GM19467 (cell line): ENCODE data around the gene SPATA31D1.

ENCODE experiments used
- ATAC-seq: cut with Tn5 transposase; IDR thresholded peaks from one replicate; pipeline ENCODE4 v1.9.1; 2021; ENCODE audit warnings: mild to moderate bottlenecking, moderate library complexity; ENCODE audit not compliant: unreplicated experiment

The SPATA31D1 gene

GRCh38 chr9:82021198-82021597, 32.6 kb downstream of the SPATA31D1 start:
- ATAC-seq, result no peak

GRCh38 chr9:82022121-82022520, 33.5 kb downstream of the SPATA31D1 start:
- ATAC-seq, result no peak

GRCh38 chr9:82024908-82025307, 36.3 kb downstream of the SPATA31D1 start:
- no peak for ATAC-seq

GRCh38 chr9:82031538-82032280, 43.1 kb downstream of the SPATA31D1 start:
- no peak for ATAC-seq

- ATAC-seq, result no peak
Observed at GRCh38 chr9:82034956-82035731, 46.6 kb downstream of the SPATA31D1 start.

- no peak for ATAC-seq
Observed at GRCh38 chr9:82036086-82036485, 47.5 kb downstream of the SPATA31D1 start.

GRCh38 chr9:82037126-82037525, 48.6 kb downstream of the SPATA31D1 start:
- ATAC-seq, result no peak

GRCh38 chr9:82038897-82039296, 50.3 kb downstream of the SPATA31D1 start:
- ATAC-seq, result no peak
